ENCODE measurements around the gene HLCS. TPM values are rescaled to one million over a fixed set of nuclear protein-coding genes. Genes with fewer than 3 reads are reported as not detected.
"Not testable (repeated sequence)": the region's sequence is repeated elsewhere in the genome, so short reads cannot be mapped to it uniquely, and the experiment has no call there.

HLCS gene
- polyA plus RNA-seq, 1 of the 3 experiments (the other 2 are of a cell fraction) = 13.0 TPM

- POLR2A ChIA-PET = no interaction called here
- WGBS (ENCODE audit: low lambda C conversion rate) = 83% methylated on average over 9 of the region's 9 CpGs
- TF ChIP-seq EZH2phosphoT487 (IDR thresholded peaks at IDR 0.05; ENCODE audit: borderline replicate concordance, low read depth) (no peak), TCF12 (IDR thresholded peaks at IDR 0.05) (no peak), SMC3 (IDR thresholded peaks at IDR 0.05; ENCODE audit: low read depth, low read length) (no peak), CHD2 (IDR thresholded peaks at IDR 0.05; ENCODE audit: low read length, partially characterized antibody) (no peak), RXRA (IDR thresholded peaks at IDR 0.05; ENCODE audit: borderline replicate concordance, low read depth) (no peak), RFX5 (IDR thresholded peaks at IDR 0.05; ENCODE audit: low read length) (no peak), EP300 (IDR thresholded peaks at IDR 0.05; ENCODE audit: borderline replicate concordance in 1 of 2, low read depth in 1 of 2, low read length in 1 of 2) (no peak), YY1 (IDR thresholded peaks at IDR 0.05; ENCODE audit: low read depth) (no peak), NFIC (IDR thresholded peaks at IDR 0.05; ENCODE audit: borderline replicate concordance) (no peak), FOXM1 (IDR thresholded peaks at IDR 0.05; ENCODE audit: low read depth) (no peak), SIN3A (IDR thresholded peaks at IDR 0.05; ENCODE audit: borderline replicate concordance, low read depth, low read length) (no peak), MXI1 (IDR thresholded peaks at IDR 0.05; ENCODE audit: low read depth, low read length) (no peak)
- TF ChIP-seq, protein P1, sequence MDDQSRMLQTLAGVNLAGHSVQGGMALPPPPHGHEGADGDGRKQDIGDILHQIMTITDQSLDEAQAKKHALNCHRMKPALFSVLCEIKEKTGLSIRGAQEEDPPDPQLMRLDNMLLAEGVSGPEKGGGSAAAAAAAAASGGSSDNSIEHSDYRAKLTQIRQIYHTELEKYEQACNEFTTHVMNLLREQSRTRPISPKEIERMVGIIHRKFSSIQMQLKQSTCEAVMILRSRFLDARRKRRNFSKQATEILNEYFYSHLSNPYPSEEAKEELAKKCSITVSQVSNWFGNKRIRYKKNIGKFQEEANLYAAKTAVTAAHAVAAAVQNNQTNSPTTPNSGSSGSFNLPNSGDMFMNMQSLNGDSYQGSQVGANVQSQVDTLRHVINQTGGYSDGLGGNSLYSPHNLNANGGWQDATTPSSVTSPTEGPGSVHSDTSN (IDR thresholded peaks at IDR 0.05) = no peak
- TF ChIP-seq, protein P2, sequence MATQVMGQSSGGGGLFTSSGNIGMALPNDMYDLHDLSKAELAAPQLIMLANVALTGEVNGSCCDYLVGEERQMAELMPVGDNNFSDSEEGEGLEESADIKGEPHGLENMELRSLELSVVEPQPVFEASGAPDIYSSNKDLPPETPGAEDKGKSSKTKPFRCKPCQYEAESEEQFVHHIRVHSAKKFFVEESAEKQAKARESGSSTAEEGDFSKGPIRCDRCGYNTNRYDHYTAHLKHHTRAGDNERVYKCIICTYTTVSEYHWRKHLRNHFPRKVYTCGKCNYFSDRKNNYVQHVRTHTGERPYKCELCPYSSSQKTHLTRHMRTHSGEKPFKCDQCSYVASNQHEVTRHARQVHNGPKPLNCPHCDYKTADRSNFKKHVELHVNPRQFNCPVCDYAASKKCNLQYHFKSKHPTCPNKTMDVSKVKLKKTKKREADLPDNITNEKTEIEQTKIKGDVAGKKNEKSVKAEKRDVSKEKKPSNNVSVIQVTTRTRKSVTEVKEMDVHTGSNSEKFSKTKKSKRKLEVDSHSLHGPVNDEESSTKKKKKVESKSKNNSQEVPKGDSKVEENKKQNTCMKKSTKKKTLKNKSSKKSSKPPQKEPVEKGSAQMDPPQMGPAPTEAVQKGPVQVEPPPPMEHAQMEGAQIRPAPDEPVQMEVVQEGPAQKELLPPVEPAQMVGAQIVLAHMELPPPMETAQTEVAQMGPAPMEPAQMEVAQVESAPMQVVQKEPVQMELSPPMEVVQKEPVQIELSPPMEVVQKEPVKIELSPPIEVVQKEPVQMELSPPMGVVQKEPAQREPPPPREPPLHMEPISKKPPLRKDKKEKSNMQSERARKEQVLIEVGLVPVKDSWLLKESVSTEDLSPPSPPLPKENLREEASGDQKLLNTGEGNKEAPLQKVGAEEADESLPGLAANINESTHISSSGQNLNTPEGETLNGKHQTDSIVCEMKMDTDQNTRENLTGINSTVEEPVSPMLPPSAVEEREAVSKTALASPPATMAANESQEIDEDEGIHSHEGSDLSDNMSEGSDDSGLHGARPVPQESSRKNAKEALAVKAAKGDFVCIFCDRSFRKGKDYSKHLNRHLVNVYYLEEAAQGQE (IDR thresholded peaks at IDR 0.05; ENCODE audit: low read depth, low read length) = no peak
- TF ChIP-seq, protein P3, sequence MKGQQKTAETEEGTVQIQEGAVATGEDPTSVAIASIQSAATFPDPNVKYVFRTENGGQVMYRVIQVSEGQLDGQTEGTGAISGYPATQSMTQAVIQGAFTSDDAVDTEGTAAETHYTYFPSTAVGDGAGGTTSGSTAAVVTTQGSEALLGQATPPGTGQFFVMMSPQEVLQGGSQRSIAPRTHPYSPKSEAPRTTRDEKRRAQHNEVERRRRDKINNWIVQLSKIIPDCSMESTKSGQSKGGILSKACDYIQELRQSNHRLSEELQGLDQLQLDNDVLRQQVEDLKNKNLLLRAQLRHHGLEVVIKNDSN (IDR thresholded peaks at IDR 0.05; ENCODE audit: borderline replicate concordance, low read depth) = no peak
These were observed 149.8 kb downstream of the HLCS start for GRCh38 chr21:36816561-36817130.

DNA sequence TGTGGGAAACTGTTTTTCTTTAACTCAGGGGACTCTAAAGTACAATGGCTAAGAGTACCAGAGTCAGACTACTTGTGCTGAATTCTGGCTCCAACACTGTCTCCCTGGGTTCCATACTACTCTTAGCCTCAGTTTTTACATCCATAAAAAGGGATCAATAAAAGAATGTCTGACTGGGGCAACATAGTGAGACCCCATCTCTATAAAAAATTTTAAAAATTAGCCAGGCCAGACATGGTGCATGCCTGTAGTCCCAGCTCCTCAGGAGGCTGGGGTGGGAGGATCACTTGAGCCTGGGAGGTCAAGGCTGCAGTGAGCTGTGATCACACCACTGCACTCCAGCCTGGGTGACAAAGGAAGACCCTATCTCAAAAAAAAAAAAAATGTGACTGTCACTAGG lies 150.4 kb downstream of the HLCS start:
- POLR2A ChIA-PET = not testable (repeated sequence)

More at GRCh38 chr21:36816561-36817130, 149.8 kb downstream of the HLCS start:
- Histone ChIP-seq H3K9me2 (no peaks in the 10 kb centered on the region), H3K36me3 (replicated peaks in 1 of 2; ENCODE audit: control insufficient read depth in 1 of 2, insufficient read depth in 2 of 2, low read length in 1 of 2) (no peaks in the 10 kb centered on the region), H3K9me3 (no peaks in the 10 kb centered on the region), H3K4me1 (ENCODE audit: control insufficient read depth in 1 of 2, insufficient read depth in 2 of 2, low read depth in 1 of 2, low read length in 1 of 2) (no peaks in the 10 kb centered on the region), H4K20me1 (ENCODE audit: insufficient read depth) (no peaks in the 10 kb centered on the region), H3K4me3 (ENCODE audit: low read depth in 2 of 2, low read length in 1 of 2) (no peak overlapping the region), H3K27me3 (ENCODE audit: insufficient read depth) (no peaks in the 10 kb centered on the region), H3K4me2 (no peak overlapping the region), H3F3A (replicated peaks; ENCODE audit: insufficient read depth) (no peaks in the 10 kb centered on the region), H3K27ac (ENCODE audit: low read depth in 2 of 2, low read length in 1 of 2) (no peak overlapping the region), H3K79me2 (ENCODE audit: insufficient read depth) (no peaks in the 10 kb centered on the region), H2AFZ (ENCODE audit: low read depth) (no peak overlapping the region), H3K9ac (no peak overlapping the region)
- no peak for DNase-seq
- CTCF ChIA-PET = no interaction called here

More for the DNA sequence above, 150.4 kb downstream of the HLCS start:
- CTCF ChIA-PET; H3K9me3 ChIP-seq; H3K9me2 ChIP-seq; H3K4me2 ChIP-seq; H3K9ac ChIP-seq; H3K27ac ChIP-seq (ENCODE audit: low read depth in 2 of 2, low read length in 1 of 2); H3K36me3 ChIP-seq (replicated peaks in 1 of 2; ENCODE audit: control insufficient read depth in 1 of 2, insufficient read depth in 2 of 2, low read length in 1 of 2); H2AFZ ChIP-seq (ENCODE audit: low read depth); H3K79me2 ChIP-seq (ENCODE audit: insufficient read depth); DNase-seq; H3K4me1 ChIP-seq (ENCODE audit: control insufficient read depth in 1 of 2, insufficient read depth in 2 of 2, low read depth in 1 of 2, low read length in 1 of 2); H4K20me1 ChIP-seq (ENCODE audit: insufficient read depth); H3K27me3 ChIP-seq (ENCODE audit: insufficient read depth); H3K4me3 ChIP-seq (ENCODE audit: low read depth in 2 of 2, low read length in 1 of 2); H3F3A ChIP-seq (replicated peaks; ENCODE audit: insufficient read depth): not testable (repeated sequence)
